K562 (cell line): Measurements from ENCODE around the gene XPC. TPM values are rescaled to one million over a fixed set of nuclear protein-coding genes. Genes with fewer than 3 reads are reported as not detected.

ENCODE experiments used
- CREM ChIP-seq: IDR thresholded peaks from 2 replicates; pipeline ENCODE4 v1.6.1; 2014; ENCODE audit warnings: antibody characterized with exemption, low read depth
- FOXJ2 ChIP-seq: fragments of 200-800 bp; sonication (Bioruptor generic); IDR thresholded peaks from 2 replicates; pipeline ENCODE4 v1.6.1; 2016; ENCODE audit warnings: missing genetic modification characterization, missing compliant biosample characterization
- GATAD2B ChIP-seq: fragments of 450-650 bp; IDR thresholded peaks from 2 replicates; pipeline ENCODE4 v1.6.1; 2017; ENCODE audit warnings: mild to moderate bottlenecking, borderline replicate concordance
- NFXL1 ChIP-seq: fragments of 450-650 bp; formaldehyde crosslinking; IDR thresholded peaks from 2 replicates; pipeline ENCODE4 v1.4.0; 2021; ENCODE audit warnings: mild to moderate bottlenecking
- PHF21A ChIP-seq: fragments of 450-650 bp; IDR thresholded peaks from 2 replicates; pipeline ENCODE4 v1.6.1; 2017; ENCODE audit warnings: low read depth, borderline replicate concordance
- POLR3A ChIP-seq: IDR thresholded peaks from 2 replicates; pipeline ENCODE4 v1.6.1; 2011; ENCODE audit warnings: borderline replicate concordance, mild to moderate bottlenecking, moderate library complexity; ENCODE audit not compliant: insufficient read length, insufficient read depth; ENCODE audit errors: extremely low read depth
- RFX7 ChIP-seq: fragments of 250-450 bp; sonication (Bioruptor Pico); IDR thresholded peaks from 2 replicates; pipeline ENCODE4 v1.5.1; 2021; ENCODE audit warnings: mild to moderate bottlenecking
- YY1 ChIP-seq, 3 experiments: IDR thresholded peaks; 2 replicates each; pipeline ENCODE4 v1.6.1; 2011; ENCODE audit warnings: low read length in 2 of 3, mild to moderate bottlenecking in 2 of 3, moderate library complexity in 2 of 3, borderline replicate concordance in 1 of 3, control low read depth in 1 of 3, low read depth in 1 of 3; ENCODE audit not compliant: insufficient read depth in 3 of 3, insufficient replicate concordance in 2 of 3, control insufficient read depth in 1 of 3, insufficient read length in 1 of 3; ENCODE audit errors: extremely low read depth in 1 of 3
- ZNF584 ChIP-seq: fragments of 200-800 bp; sonication (Bioruptor generic); IDR thresholded peaks from 2 replicates; pipeline ENCODE4 v1.6.1; 2016; ENCODE audit warnings: low read depth, mild to moderate bottlenecking, missing genetic modification characterization, missing compliant biosample characterization
- polyA plus RNA-seq, 8 experiments: library from polyadenylated mRNA; depleted of rRNA in 4 of 8; stranded (reverse) in 5 of 8; unstranded in 3 of 8; fragments of >200 nt; fragmentation: Nextera tagmentation in 2 of 8; fragmentation: Illumina TruSeq in 1 of 8; extraction: Ambion mirVana in 2 of 8; extraction: Trizol in 1 of 8; gene quantifications; 2 replicates each; pipeline versions ENCODE4 v1.2.1 to v1.2.3, GENCODE V29; 2011 to 2014; ENCODE audit warnings: inconsistent platforms in 1 of 8, missing spikeins in 1 of 8
- total RNA-seq, 7 experiments: library from RNA; depleted of rRNA in 6 of 7; stranded (reverse); fragments of >200 nt in 6 of 7; fragmentation: Illumina TruSeq in 2 of 7; extraction: Trizol in 2 of 7; gene quantifications; 2 replicates each; pipeline versions ENCODE4 v1.2.1 to v1.2.3, GENCODE V29; 2011 to 2021; ENCODE audit warnings: low replicate concordance in 1 of 7
- TF ChIP-seq, protein P1 (sequence below), 2 experiments: fragments of 450-650 bp; IDR thresholded peaks; 2 replicates each; pipeline ENCODE4 v1.6.1; 2016; ENCODE audit warnings: mild to moderate bottlenecking in 2 of 2, borderline replicate concordance in 1 of 2, low read depth in 1 of 2, moderate library complexity in 1 of 2
- TF ChIP-seq, protein P2 (sequence below): fragments of 450-650 bp; IDR thresholded peaks from 2 replicates; pipeline ENCODE4 v1.6.1; 2016
- TF ChIP-seq, protein P3 (sequence below): IDR thresholded peaks from 2 replicates; pipeline ENCODE4 v1.6.1; 2014; ENCODE audit warnings: antibody characterized with exemption

Gene XPC
- total and polyA plus RNA-seq, 9 of the 15 experiments (the other 6 are each of a cell fraction or from before 2014, with no cell fraction given) = 3.8 to 54.7 (median 41.3) TPM

DNA sequence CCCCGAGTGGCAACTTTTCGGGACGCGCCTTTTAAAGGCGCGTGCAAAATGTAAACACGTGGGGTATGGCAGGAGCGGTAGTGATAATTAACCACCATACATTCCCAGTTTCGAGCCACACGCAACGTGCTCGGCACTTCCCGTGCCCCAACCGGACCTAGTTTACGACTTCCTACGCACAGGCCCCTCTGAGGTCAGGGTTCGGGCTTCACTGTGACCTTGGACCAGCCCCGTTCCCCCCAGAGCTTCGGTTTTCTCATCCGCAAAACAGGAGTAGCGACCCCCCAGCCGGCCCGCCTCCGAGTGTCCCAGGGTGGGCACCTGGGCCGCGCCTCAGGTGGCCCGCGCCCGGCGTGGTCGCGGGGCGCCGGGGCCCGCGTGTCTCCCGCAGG is 54.2 kb downstream of the XPC start (continued):
- TF ChIP-seq RFX7 = no peak
- TF ChIP-seq, protein P1, sequence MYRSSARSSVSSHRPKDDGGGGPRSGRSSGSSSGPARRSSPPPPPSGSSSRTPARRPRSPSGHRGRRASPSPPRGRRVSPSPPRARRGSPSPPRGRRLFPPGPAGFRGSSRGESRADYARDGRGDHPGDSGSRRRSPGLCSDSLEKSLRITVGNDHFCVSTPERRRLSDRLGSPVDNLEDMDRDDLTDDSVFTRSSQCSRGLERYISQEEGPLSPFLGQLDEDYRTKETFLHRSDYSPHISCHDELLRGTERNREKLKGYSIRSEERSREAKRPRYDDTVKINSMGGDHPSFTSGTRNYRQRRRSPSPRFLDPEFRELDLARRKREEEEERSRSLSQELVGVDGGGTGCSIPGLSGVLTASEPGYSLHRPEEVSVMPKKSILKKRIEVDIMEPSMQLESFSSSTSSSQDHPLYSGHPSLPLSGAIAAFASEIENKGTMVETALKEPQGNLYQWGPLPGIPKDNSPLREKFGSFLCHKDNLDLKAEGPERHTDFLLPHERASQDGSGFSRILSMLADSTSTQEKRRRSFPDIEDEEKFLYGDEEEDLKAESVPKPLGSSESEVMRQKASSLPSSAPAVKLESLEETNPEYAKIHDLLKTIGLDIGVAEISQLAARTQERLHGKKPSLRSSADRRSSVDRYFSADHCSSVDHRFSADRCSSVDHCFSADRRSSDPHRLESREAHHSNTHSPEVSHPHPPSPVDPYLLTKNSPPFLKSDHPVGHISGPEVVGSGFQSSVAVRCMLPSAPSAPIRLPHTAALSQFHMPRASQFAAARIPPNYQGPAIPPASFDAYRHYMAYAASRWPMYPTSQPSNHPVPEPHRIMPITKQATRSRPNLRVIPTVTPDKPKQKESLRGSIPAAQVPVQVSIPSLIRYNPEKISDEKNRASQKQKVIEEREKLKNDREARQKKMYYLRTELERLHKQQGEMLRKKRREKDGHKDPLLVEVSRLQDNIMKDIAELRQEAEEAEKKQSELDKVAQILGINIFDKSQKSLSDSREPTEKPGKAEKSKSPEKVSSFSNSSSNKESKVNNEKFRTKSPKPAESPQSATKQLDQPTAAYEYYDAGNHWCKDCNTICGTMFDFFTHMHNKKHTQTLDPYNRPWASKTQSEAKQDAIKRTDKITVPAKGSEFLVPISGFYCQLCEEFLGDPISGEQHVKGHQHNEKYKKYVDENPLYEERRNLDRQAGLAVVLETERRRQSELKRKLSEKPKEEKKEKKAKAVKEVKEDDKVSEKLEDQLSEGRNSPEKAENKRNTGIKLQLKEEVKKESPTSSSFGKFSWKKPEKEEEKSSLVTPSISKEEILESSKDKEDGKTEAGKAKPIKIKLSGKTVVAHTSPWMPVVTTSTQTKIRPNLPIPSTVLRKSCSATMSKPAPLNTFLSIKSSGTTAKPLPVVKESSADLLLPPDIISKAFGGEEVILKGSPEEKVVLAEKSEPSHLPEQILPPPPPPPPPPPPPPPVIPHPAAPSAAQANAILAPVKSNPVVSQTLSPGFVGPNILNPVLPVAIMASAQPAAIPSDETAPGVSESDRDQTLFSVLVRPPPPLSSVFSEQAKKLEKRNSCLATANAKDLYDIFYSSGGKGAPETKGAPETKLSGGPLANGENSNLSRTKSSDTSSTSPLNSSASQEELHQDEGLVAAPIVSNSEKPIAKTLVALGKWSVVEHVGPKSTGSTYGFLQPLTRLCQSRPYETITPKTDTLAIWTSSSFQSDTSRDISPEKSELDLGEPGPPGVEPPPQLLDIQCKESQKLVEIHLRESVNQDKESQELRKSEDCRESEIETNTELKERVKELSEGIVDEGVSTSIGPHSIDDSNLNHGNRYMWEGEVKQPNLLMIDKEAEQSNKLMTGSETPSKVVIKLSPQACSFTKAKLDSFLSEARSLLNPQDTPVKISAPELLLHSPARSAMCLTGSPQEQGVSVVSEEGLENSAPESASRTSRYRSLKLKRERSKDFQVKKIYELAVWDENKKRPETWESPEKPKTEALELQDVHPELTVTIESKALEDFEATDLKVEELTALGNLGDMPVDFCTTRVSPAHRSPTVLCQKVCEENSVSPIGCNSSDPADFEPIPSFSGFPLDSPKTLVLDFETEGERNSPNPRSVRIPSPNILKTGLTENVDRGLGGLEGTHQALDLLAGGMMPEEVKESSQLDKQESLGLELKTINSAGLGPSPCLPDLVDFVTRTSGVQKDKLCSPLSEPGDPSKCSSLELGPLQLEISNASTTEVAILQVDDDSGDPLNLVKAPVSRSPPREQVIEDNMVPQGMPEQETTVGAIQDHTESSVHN (IDR thresholded peaks at IDR 0.05; ENCODE audit: borderline replicate concordance in 1 of 2, low read depth in 1 of 2) = no peak
- TF ChIP-seq YY1 (IDR thresholded peaks at IDR 0.05; ENCODE audit: borderline replicate concordance in 1 of 3, control insufficient read depth in 1 of 3, extremely low read depth in 1 of 3, insufficient read depth in 3 of 3, insufficient read length in 1 of 3, insufficient replicate concordance in 2 of 3, low read depth in 1 of 3, low read length in 2 of 3) = no peak
- TF ChIP-seq FOXJ2 (tag) = peak; percentile 57; the same call in 1 of the 2 replicates
- no peak for TF ChIP-seq NFXL1 (CRISPR knock-in tag)
- TF ChIP-seq ZNF584 (CRISPR knock-in tag) = no peak
- TF ChIP-seq, protein P2, sequence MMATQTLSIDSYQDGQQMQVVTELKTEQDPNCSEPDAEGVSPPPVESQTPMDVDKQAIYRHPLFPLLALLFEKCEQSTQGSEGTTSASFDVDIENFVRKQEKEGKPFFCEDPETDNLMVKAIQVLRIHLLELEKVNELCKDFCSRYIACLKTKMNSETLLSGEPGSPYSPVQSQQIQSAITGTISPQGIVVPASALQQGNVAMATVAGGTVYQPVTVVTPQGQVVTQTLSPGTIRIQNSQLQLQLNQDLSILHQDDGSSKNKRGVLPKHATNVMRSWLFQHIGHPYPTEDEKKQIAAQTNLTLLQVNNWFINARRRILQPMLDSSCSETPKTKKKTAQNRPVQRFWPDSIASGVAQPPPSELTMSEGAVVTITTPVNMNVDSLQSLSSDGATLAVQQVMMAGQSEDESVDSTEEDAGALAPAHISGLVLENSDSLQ = no peak
- TF ChIP-seq PHF21A = no peak
- TF ChIP-seq, protein P3, sequence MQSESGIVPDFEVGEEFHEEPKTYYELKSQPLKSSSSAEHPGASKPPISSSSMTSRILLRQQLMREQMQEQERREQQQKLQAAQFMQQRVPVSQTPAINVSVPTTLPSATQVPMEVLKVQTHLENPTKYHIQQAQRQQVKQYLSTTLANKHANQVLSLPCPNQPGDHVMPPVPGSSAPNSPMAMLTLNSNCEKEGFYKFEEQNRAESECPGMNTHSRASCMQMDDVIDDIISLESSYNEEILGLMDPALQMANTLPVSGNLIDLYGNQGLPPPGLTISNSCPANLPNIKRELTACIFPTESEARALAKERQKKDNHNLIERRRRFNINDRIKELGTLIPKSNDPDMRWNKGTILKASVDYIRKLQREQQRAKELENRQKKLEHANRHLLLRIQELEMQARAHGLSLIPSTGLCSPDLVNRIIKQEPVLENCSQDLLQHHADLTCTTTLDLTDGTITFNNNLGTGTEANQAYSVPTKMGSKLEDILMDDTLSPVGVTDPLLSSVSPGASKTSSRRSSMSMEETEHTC = no peak
- no peak for TF ChIP-seq POLR3A
- no peak; the same call in 1 of the 2 replicates for TF ChIP-seq GATAD2B
- TF ChIP-seq CREM = peak; percentile 63
